Trophoblast cell (in vitro differentiated cells and primary cell): ENCODE measurements around the gene FIBCD1.

Experiments used
- DNase-seq, 2 donors: peaks; one replicate each; pipeline ENCODE4 v3.0.0-alpha.2; 2016
- H2AFZ ChIP-seq: 2 replicates; pipeline ENCODE4 v1.6.1; 2013; ENCODE audit warnings: low read length, moderate library complexity, mild to moderate bottlenecking; ENCODE audit not compliant: insufficient read depth, poor library complexity
- H2AK5ac ChIP-seq: 2 replicates; pipeline ENCODE4 v1.6.1; 2013; ENCODE audit warnings: mild to moderate bottlenecking, low read length
- H2BK120ac ChIP-seq: 2 replicates; pipeline ENCODE4 v1.6.1; 2013; ENCODE audit warnings: low read length, mild to moderate bottlenecking, moderate library complexity; ENCODE audit not compliant: insufficient read depth, poor library complexity
- H2BK12ac ChIP-seq: 2 replicates; pipeline ENCODE4 v1.6.1; 2013; ENCODE audit warnings: mild to moderate bottlenecking, low read length, moderate library complexity
- H2BK5ac ChIP-seq: 2 replicates; pipeline ENCODE4 v1.6.1; 2013; ENCODE audit warnings: low read length, low read depth, moderate library complexity, mild to moderate bottlenecking; ENCODE audit not compliant: poor library complexity
- H3K14ac ChIP-seq: 2 replicates; pipeline ENCODE4 v1.6.1; 2013; ENCODE audit warnings: mild to moderate bottlenecking, low read length
- H3K18ac ChIP-seq: 2 replicates; pipeline ENCODE4 v1.6.1; 2013; ENCODE audit warnings: mild to moderate bottlenecking, low read length
- H3K23ac ChIP-seq: 2 replicates; pipeline ENCODE4 v1.6.1; 2013; ENCODE audit warnings: low read length
- H3K27ac ChIP-seq: 2 replicates; pipeline ENCODE4 v1.5.1; 2013; ENCODE audit warnings: low read depth, mild to moderate bottlenecking, inconsistent platforms, low read length, moderate library complexity
- H3K27me3 ChIP-seq: 2 replicates; pipeline ENCODE4 v1.6.1; 2013; ENCODE audit warnings: inconsistent platforms, mild to moderate bottlenecking, low read length, moderate library complexity; ENCODE audit not compliant: insufficient read depth
- H3K36me3 ChIP-seq, 2 experiments: 1 replicate in 1 of 2; 2 replicates in 1 of 2; pipeline ENCODE4 v1.6.1; 2013; ENCODE audit warnings: low read length in 2 of 2, mild to moderate bottlenecking in 2 of 2, moderate library complexity in 1 of 2; ENCODE audit not compliant: insufficient read depth in 2 of 2, control insufficient read depth in 1 of 2
- H3K4ac ChIP-seq: 2 replicates; pipeline ENCODE4 v1.6.1; 2013; ENCODE audit warnings: low read depth, mild to moderate bottlenecking, low read length, moderate library complexity
- H3K4me1 ChIP-seq, 2 experiments: 1 replicate in 1 of 2; 2 replicates in 1 of 2; pipeline ENCODE4 v1.6.1; 2013; ENCODE audit warnings: low read length in 2 of 2, mild to moderate bottlenecking in 2 of 2, moderate library complexity in 1 of 2; ENCODE audit not compliant: insufficient read depth in 2 of 2, control insufficient read depth in 1 of 2
- H3K4me2 ChIP-seq: 2 replicates; pipeline ENCODE4 v1.6.1; 2013; ENCODE audit warnings: inconsistent platforms, mild to moderate bottlenecking, low read length, moderate library complexity
- H3K4me3 ChIP-seq: 2 replicates; pipeline ENCODE4 v1.5.1; 2013; ENCODE audit warnings: mild to moderate bottlenecking, low read depth, low read length, inconsistent platforms
- H3K79me1 ChIP-seq: one replicate; pipeline ENCODE4 v1.6.1; 2013; ENCODE audit warnings: low read length
- H3K79me2 ChIP-seq: 2 replicates; pipeline ENCODE4 v1.6.1; 2013; ENCODE audit warnings: low read length, mild to moderate bottlenecking; ENCODE audit not compliant: control insufficient read depth, insufficient read depth, poor library complexity
- H3K9ac ChIP-seq: 2 replicates; pipeline ENCODE4 v1.6.1; 2013; ENCODE audit warnings: mild to moderate bottlenecking, low read length
- H3K9me3 ChIP-seq: 2 replicates; pipeline ENCODE4 v1.6.1; 2013; ENCODE audit warnings: low read depth, mild to moderate bottlenecking, control low read depth, inconsistent platforms, low read length; ENCODE audit not compliant: insufficient read depth
- H4K12ac ChIP-seq: 2 replicates; pipeline ENCODE4 v1.6.1; 2013; ENCODE audit warnings: low read depth, mild to moderate bottlenecking, low read length, moderate library complexity
- H4K8ac ChIP-seq: 2 replicates; pipeline ENCODE4 v1.6.1; 2013; ENCODE audit warnings: low read depth, mild to moderate bottlenecking, low read length, moderate library complexity
- H4K91ac ChIP-seq: one replicate; pipeline ENCODE4 v1.6.1; 2013; ENCODE audit warnings: low read depth, mild to moderate bottlenecking, low read length, moderate library complexity
- WGBS: extraction: QIAGEN DNeasy Blood & Tissue Kit; methylation state at CpG from one replicate; pipeline ENCODE4 v1.1.7; 2013; ENCODE audit warnings: missing lambda C conversion rate; ENCODE audit not compliant: insufficient read length, insufficient coverage; ENCODE audit errors: extremely low coverage; 5-methylcytosine and 5-hydroxymethylcytosine counted together

The FIBCD1 gene

DNA sequence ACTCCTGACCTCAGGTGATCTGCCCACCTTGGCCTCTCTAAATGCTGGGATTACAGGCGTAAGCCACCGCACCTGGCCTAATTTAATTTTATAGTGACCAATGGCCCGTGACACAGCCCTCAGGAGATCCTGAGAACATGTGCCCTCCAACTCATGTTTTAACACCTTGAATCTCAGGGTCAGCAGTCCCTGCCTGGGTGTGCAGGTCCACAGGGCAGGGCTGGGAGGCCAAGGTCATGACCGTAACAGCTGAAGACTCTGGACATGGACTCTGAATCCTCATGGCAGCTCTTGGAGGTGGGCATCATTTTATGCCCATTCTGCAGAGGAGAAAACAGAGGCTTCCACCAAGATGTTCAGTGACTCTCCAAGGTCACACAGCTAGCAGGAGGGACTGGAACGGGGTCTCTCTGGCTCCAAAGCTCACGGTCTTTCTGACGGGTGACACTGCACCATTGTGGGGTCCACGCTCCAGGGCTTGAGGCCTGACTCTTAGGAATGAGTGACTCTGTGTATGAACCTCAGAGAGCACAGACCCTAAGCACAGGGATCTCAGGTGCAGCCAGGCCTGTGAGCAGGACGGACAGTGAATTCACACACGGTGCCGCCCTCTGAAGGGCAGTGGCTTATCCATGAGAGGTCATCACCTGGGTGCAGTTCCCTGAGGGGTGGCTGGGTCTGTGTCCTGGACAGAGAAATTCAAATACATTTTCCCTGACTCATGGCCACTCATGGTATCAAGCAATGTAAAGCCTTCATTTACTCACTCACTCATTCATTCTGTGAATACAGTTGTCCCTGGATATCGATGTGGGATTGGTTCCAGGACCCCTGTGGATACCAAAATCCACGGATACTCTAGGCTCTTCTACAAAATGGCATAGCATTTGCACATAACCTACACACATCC is 37.1 kb upstream of the FIBCD1 start:
- no peaks in the 10 kb centered on the region for H3K4me1 ChIP-seq
- H4K91ac ChIP-seq: no peak overlapping the region
- no CpG with 5 or more reads among the region's 13 CpGs for WGBS
- H4K8ac ChIP-seq: no peak overlapping the region
- no peak overlapping the region for H3K4me3 ChIP-seq
- no peak overlapping the region for H2BK12ac ChIP-seq
- no peak overlapping the region for H2AK5ac ChIP-seq
- H3K18ac ChIP-seq: no peak overlapping the region
- no peaks in the 10 kb centered on the region for H3K27me3 ChIP-seq
- H3K4me2 ChIP-seq: no peak overlapping the region
- no peak for DNase-seq
- no peaks in the 10 kb centered on the region for H3K36me3 ChIP-seq
- no peak overlapping the region for H2BK120ac ChIP-seq
- no peaks in the 10 kb centered on the region for H3K9me3 ChIP-seq
- H3K23ac ChIP-seq: no peak overlapping the region
- no peak overlapping the region for H4K12ac ChIP-seq
- no peak overlapping the region for H3K14ac ChIP-seq
- H3K4ac ChIP-seq: no peak overlapping the region
- no peaks in the 10 kb centered on the region for H3K79me2 ChIP-seq
- no peak overlapping the region for H2AFZ ChIP-seq
- H2BK5ac ChIP-seq: no peak overlapping the region
- H3K9ac ChIP-seq: no peak overlapping the region
- H3K27ac ChIP-seq: no peak overlapping the region
- H3K79me1 ChIP-seq: no peaks in the 10 kb centered on the region

DNA sequence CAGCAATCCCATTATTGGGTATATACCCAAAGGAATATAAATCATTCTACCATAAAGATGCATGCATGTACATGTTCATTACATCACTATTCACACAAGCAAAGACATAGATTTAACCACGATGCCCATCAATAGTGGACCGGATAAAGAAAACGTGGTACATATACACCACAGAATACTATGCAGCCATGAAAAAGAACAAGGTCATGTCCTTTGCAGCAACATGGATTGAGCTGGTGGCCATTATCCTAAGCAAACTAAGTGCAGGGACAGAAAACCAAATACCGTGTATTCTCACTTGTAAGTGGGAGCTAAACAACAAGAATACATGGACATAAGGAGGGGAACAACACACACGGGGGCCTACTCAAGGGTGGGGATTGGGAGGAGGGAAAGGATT is 36.1 kb upstream of the FIBCD1 start:
- no peak overlapping the region for H3K14ac ChIP-seq
- no peak overlapping the region for H4K8ac ChIP-seq
- no peak overlapping the region for H2BK5ac ChIP-seq
- no peak overlapping the region for H2BK12ac ChIP-seq
- H3K79me2 ChIP-seq: no peaks in the 10 kb centered on the region
- no peaks in the 10 kb centered on the region for H3K36me3 ChIP-seq
- no peaks in the 10 kb centered on the region for H3K79me1 ChIP-seq
- no peaks in the 10 kb centered on the region for H3K27me3 ChIP-seq
- H3K4me3 ChIP-seq: no peak overlapping the region
- no peak for DNase-seq
- no peak overlapping the region for H2BK120ac ChIP-seq
- no peak overlapping the region for H3K18ac ChIP-seq
- H3K23ac ChIP-seq: no peak overlapping the region
- H2AK5ac ChIP-seq: no peak overlapping the region
- H2AFZ ChIP-seq: no peak overlapping the region
- WGBS: no CpG with 5 or more reads among the region's 5 CpGs
- no peak overlapping the region for H4K91ac ChIP-seq
- no peaks in the 10 kb centered on the region for H3K9me3 ChIP-seq
- no peak overlapping the region for H3K4me2 ChIP-seq
- no peaks in the 10 kb centered on the region for H3K4me1 ChIP-seq
- H3K9ac ChIP-seq: no peak overlapping the region
- no peak overlapping the region for H4K12ac ChIP-seq
- H3K27ac ChIP-seq: no peak overlapping the region
- no peak overlapping the region for H3K4ac ChIP-seq

DNA sequence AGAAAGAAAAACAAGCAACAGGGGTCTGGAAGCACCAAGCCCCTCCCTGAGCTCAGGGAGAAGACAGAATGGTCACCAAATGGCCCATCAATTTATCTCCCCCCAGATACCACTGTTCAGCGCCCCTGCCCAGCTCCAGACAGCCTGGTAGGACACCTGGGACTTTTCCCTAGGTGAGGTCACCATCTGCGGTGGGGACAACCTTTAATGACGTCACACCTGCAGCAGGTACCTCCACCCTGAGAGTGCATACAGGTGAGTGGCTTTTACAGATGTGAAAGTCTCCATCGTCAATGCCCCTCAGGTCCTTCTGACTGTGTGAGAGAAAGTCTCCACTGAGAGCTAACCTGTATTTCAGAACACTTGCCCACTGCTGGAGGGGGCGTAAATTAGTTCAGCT is 35.6 kb upstream of the FIBCD1 start:
- Histone ChIP-seq H3K36me3 (no peaks in the 10 kb centered on the region), H2AFZ (no peak overlapping the region), H3K9ac (no peak overlapping the region), H3K23ac (no peak overlapping the region), H2AK5ac (no peak overlapping the region), H2BK5ac (no peak overlapping the region), H3K9me3 (no peaks in the 10 kb centered on the region), H4K12ac (no peak overlapping the region), H3K4me1 (no peaks in the 10 kb centered on the region), H2BK120ac (no peak overlapping the region), H3K14ac (no peak overlapping the region), H3K79me1 (no peaks in the 10 kb centered on the region), H3K4ac (no peak overlapping the region), H3K27ac (no peak overlapping the region), H3K27me3 (no peaks in the 10 kb centered on the region), H4K91ac (no peak overlapping the region), H2BK12ac (no peak overlapping the region), H3K4me2 (no peak overlapping the region), H3K18ac (no peak overlapping the region), H4K8ac (no peak overlapping the region), H3K4me3 (no peak overlapping the region), H3K79me2 (no peaks in the 10 kb centered on the region)
- no CpG with 5 or more reads among the region's 5 CpGs for WGBS
- no peak for DNase-seq

DNA sequence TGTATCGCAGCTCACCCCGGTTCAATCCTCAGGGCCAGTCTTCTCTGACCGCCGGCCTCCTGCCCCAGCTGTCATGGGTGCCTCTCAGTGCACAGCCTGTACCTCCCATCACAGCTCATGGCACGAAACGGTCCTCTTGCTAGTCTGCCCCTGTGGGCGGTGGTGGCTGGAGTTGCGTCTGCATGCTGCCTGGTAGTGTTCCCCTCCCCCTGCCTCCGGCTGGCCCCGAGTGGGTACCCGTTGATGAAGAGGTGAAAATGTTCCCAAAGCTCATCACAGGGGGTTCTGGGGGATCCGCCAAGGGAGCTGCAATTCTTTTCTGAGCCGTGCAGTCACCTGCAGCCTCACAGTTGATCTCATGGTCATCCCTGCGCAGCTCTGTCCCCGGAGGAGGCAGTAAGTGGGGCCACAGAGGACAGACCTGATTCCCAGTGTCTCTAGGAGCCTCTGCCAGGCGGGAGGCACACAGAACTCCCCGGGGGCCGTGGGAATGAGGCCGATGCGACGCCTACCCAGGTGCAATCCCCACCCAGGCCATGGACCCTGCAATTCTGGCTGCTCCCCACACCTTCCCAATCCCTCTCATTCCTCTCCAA is 34.7 kb upstream of the FIBCD1 start:
- Histone ChIP-seq H3K18ac (no peak overlapping the region), H3K9me3 (no peaks in the 10 kb centered on the region), H2AK5ac (no peak overlapping the region), H2BK120ac (no peak overlapping the region), H4K91ac (no peak overlapping the region), H3K27me3 (no peaks in the 10 kb centered on the region), H3K79me1 (no peaks in the 10 kb centered on the region), H3K4me3 (no peak overlapping the region), H3K9ac (no peak overlapping the region), H4K8ac (no peak overlapping the region), H3K23ac (no peak overlapping the region), H2BK5ac (no peak overlapping the region), H3K79me2 (no peaks in the 10 kb centered on the region), H3K4ac (no peak overlapping the region), H3K14ac (no peak overlapping the region), H2AFZ (no peak overlapping the region), H2BK12ac (no peak overlapping the region), H3K4me2 (no peak overlapping the region), H4K12ac (no peak overlapping the region), H3K27ac (no peak overlapping the region), H3K4me1 (no peaks in the 10 kb centered on the region), H3K36me3 (no peaks in the 10 kb centered on the region)
- no CpG with 5 or more reads among the region's 21 CpGs for whole genome bisulfite sequencing
- DNase-seq: no peak
